Pancreas (tissue), 10 donors: ENCODE measurements around the gene CHRNA9. TPM values are rescaled to one million over a fixed set of nuclear protein-coding genes. Genes with fewer than 3 reads are reported as not detected.

ENCODE experiments used
- ATAC-seq, 4 donors: fragments of 200-7000 bp; cut with Tn5 transposase; one replicate each; pipeline versions ENCODE4 v1.8.0 to v1.9.1; 2020; ENCODE audit warnings: mild to moderate bottlenecking in 4 of 4, moderate library complexity in 4 of 4
- DNase-seq, 6 donors: peaks; one replicate each; pipeline ENCODE4 v3.0.0-alpha.2; 2020
- FAIRE-seq: peaks from 2 replicates; lab custom pipeline; 2012; peaks lifted over from hg19 to GRCh38; lab: Jason Lieb, UNC
- H3K27ac ChIP-seq, 4 donors: fragments of 200-600 bp; sonication (generic); 1 replicate in 3 of 4; 2 replicates in 1 of 4; pipeline versions ENCODE4 v1.5.0 to v1.8.0; 2020
- H3K27me3 ChIP-seq, 4 donors: fragments of 200-600 bp; one replicate each; pipeline ENCODE4 v1.8.0; 2021
- H3K36me3 ChIP-seq, 3 donors: fragments of 200-600 bp; sonication (generic) in 1 of 3; one replicate each; pipeline versions ENCODE4 v1.5.0 to v1.8.0; 2020 to 2021
- H3K4me1 ChIP-seq, 3 donors: fragments of 200-600 bp; one replicate each; pipeline ENCODE4 v1.8.0; 2021
- H3K4me3 ChIP-seq, 4 donors: fragments of 200-600 bp; sonication (generic) in 2 of 4; one replicate each; pipeline versions ENCODE4 v1.5.0 to v1.8.0; 2020 to 2021
- H3K9me3 ChIP-seq, 4 donors: fragments of 200-600 bp; one replicate each; pipeline ENCODE4 v1.8.0; 2021
- CTCF ChIP-seq, 4 donors: fragments of 200-600 bp; sonication (generic) in 3 of 4; IDR thresholded peaks; one replicate each; pipeline versions ENCODE4 v1.5.0 to v1.8.0; 2021; ENCODE audit warnings: antibody characterized with exemption in 4 of 4
- WGBS, 2 donors: extraction: QIAGEN DNeasy Blood & Tissue Kit; methylation state at CpG; one replicate each; pipeline ENCODE4 v1.1.7; 2013; 5-methylcytosine and 5-hydroxymethylcytosine counted together
- intact Hi-C, 3 donors: fragments of 100-400 bp; cut with DNase I; formaldehyde crosslinking; loops; one replicate each; pipeline versions ENCODE4 v1.11.1 to v1.14.2; 2022
- polyA plus RNA-seq, 2 donors: library from polyadenylated mRNA; stranded (reverse); fragments of 200-250 nt; gene quantifications; one replicate each; pipeline ENCODE4 v1.2.3, GENCODE V29; 2013
- total RNA-seq, 6 donors: library from RNA; stranded (reverse); fragmentation: NEBNext Ultra II Directional in 4 of 6; extraction: Animal tissue kit (Norgen Biotek cat#: 25700) in 4 of 6; gene quantifications; one replicate each; pipeline versions ENCODE4 v1.2.1 to v1.2.4, GENCODE V29; 2021 to 2023
- donor health status: healthy with polysubstance abuse.
- donor health status: DM: no; HTN: no; CAD: no; lungs with moderate emphysema.
- donor health status: DM: no; HTN: no; CAD: no.
- donor health status: control.
- donor health status: control.
- donor health status: Bipolar disorder and iron deficiency.
- donor health status: DM: yes; HTN: yes; CAD: no.
- donor health status: DM: no; HTN: no; CAD: no.
- donor health status: DM: no; HTN: no; CAD: no.
- donor health status: DM: yes; HTN: yes; CAD: no.

The CHRNA9 gene
- total and polyA plus RNA-seq, 8 donors: not detected

GRCh38 chr4:40333921-40334352 lies 1.2 kb upstream of the CHRNA9 start:
- DNase-seq: no peak
- no peaks in the 10 kb centered on the region for H3K36me3 ChIP-seq
- TF ChIP-seq CTCF (IDR thresholded peaks at IDR 0.05): no peak
- H3K27ac ChIP-seq: no peak overlapping the region
- no peaks in the 10 kb centered on the region for H3K27me3 ChIP-seq
- intact Hi-C loops: no loop called here
- H3K4me3 ChIP-seq: no peak overlapping the region
- 87 to 90% methylated on average over 8 of the region's 8 CpGs for WGBS, 2 donors
- no peak for FAIRE-seq
- no peak for ATAC-seq
- H3K9me3 ChIP-seq: no peaks in the 10 kb centered on the region
- H3K4me1 ChIP-seq: no peaks in the 10 kb centered on the region

- Histone ChIP-seq H3K4me1 (no peaks in the 10 kb centered on the region), H3K4me3 (no peak overlapping the region), H3K9me3 (no peaks in the 10 kb centered on the region), H3K36me3 (no peaks in the 10 kb centered on the region), H3K27me3 (no peaks in the 10 kb centered on the region), H3K27ac (no peak overlapping the region)
- FAIRE-seq (no peak), ATAC-seq (no peak), DNase-seq (no peak)
- intact Hi-C loops: no loop called here
- TF ChIP-seq CTCF (IDR thresholded peaks at IDR 0.05): no peak
- WGBS, 2 donors: 93 to 94% methylated on average over 4 of the region's 4 CpGs
These were observed 377 bp downstream of the CHRNA9 start for GRCh38 chr4:40335525-40335894.

GRCh38 chr4:40337051-40337450 lies 1.9 kb downstream of the CHRNA9 start:
- TF ChIP-seq CTCF (IDR thresholded peaks at IDR 0.05): no peak
- intact Hi-C loops: no loop called here
- WGBS, 2 donors: 43 to 49% methylated on average over 9 of the region's 9 CpGs

GRCh38 chr4:40337523-40337922 lies 2.4 kb downstream of the CHRNA9 start:
- ATAC-seq (no peak), DNase-seq (no peak), FAIRE-seq (no peak)
- 91 to 94% methylated on average over 2 of the region's 2 CpGs for WGBS, 2 donors
- Histone ChIP-seq H3K9me3 (no peaks in the 10 kb centered on the region), H3K4me3 (no peak overlapping the region), H3K4me1 (no peaks in the 10 kb centered on the region), H3K27me3 (no peaks in the 10 kb centered on the region), H3K36me3 (no peaks in the 10 kb centered on the region), H3K27ac (no peak overlapping the region)
- intact Hi-C loops: no loop called here
- TF ChIP-seq CTCF (IDR thresholded peaks at IDR 0.05): no peak

More at GRCh38 chr4:40337051-40337450, 1.9 kb downstream of the CHRNA9 start:
- H3K27ac ChIP-seq: no peak overlapping the region
- H3K4me3 ChIP-seq: no peak overlapping the region
- DNase-seq: no peak
- H3K36me3 ChIP-seq: no peaks in the 10 kb centered on the region
- no peak for ATAC-seq
- H3K4me1 ChIP-seq: no peaks in the 10 kb centered on the region
- no peaks in the 10 kb centered on the region for H3K27me3 ChIP-seq
- no peaks in the 10 kb centered on the region for H3K9me3 ChIP-seq
- no peak for FAIRE-seq

- H3K9me3 ChIP-seq: no peaks in the 10 kb centered on the region
- no peak for ATAC-seq
- TF ChIP-seq CTCF (IDR thresholded peaks at IDR 0.05): no peak
- no peak for FAIRE-seq
- no peak overlapping the region for H3K4me3 ChIP-seq
- no peak overlapping the region for H3K27ac ChIP-seq
- intact Hi-C loops: no loop called here
- H3K36me3 ChIP-seq: no peaks in the 10 kb centered on the region
- H3K4me1 ChIP-seq: no peaks in the 10 kb centered on the region
- DNase-seq: no peak
- no peaks in the 10 kb centered on the region for H3K27me3 ChIP-seq
These were observed 4.9 kb downstream of the CHRNA9 start for GRCh38 chr4:40340030-40340429.
